Esophagus muscularis mucosa (tissue), 4 donors: ENCODE data around the gene HNRNPF. TPM values are rescaled to one million over a fixed set of nuclear protein-coding genes. Genes with fewer than 3 reads are reported as not detected.

Experiments
- DNase-seq: peaks from one replicate; pipeline ENCODE4 v3.0.0-alpha.2; 2017; ENCODE audit errors: extremely low spot score
- H3K27ac ChIP-seq, 4 donors: fragments of 200-600 bp; sonication (generic); replicated peaks in 1 of 4; 1 replicate in 3 of 4; 2 replicates in 1 of 4; pipeline ENCODE4 v1.5.1; 2016 to 2019; ENCODE audit warnings: mild to moderate bottlenecking in 1 of 4
- H3K27me3 ChIP-seq, 4 donors: fragments of 200-600 bp; sonication (generic); one replicate each; pipeline versions ENCODE4 v1.5.1 to v1.6.0; 2016 to 2019
- H3K36me3 ChIP-seq, 4 donors: fragments of 200-600 bp; sonication (generic); one replicate each; pipeline ENCODE4 v1.5.1; 2016 to 2019
- H3K4me1 ChIP-seq, 4 donors: fragments of 200-600 bp; sonication (generic); one replicate each; pipeline ENCODE4 v1.5.1; 2016 to 2019
- H3K4me3 ChIP-seq, 4 donors: fragments of 200-600 bp; sonication (generic); 1 replicate in 2 of 4; 2 replicates in 2 of 4; pipeline ENCODE4 v1.5.1; 2016 to 2019; ENCODE audit warnings: mild to moderate bottlenecking in 4 of 4, moderate library complexity in 1 of 4
- H3K9me3 ChIP-seq, 4 donors: fragments of 200-600 bp; sonication (generic); 1 replicate in 3 of 4; 2 replicates in 1 of 4; pipeline ENCODE4 v1.5.1; 2016 to 2019
- EP300 ChIP-seq: sonication (generic); formaldehyde crosslinking; IDR thresholded peaks from one replicate; pipeline ENCODE4 v1.6.1; 2017; ENCODE audit warnings: antibody characterized with exemption
- POLR2A ChIP-seq: fragments of 450-650 bp; IDR thresholded peaks from one replicate; pipeline ENCODE4 v1.6.1; 2017; ENCODE audit warnings: antibody characterized with exemption, moderate library complexity, mild to moderate bottlenecking, low read depth
- POLR2AphosphoS5 ChIP-seq, 2 donors: sonication (generic); formaldehyde crosslinking; IDR thresholded peaks; one replicate each; pipeline ENCODE4 v1.6.1; 2017; ENCODE audit warnings: antibody characterized with exemption in 2 of 2
- WGBS: methylation state at CpG from one replicate; pipeline ENCODE4 v1.1.5; 2018; 5-methylcytosine and 5-hydroxymethylcytosine counted together
- intact Hi-C: fragments of 100-400 bp; cut with DNase I; formaldehyde crosslinking; loops from one replicate; pipeline ENCODE4 v1.15.1; 2023
- total RNA-seq, 4 donors: library from RNA; depleted of rRNA; stranded (reverse); fragments of >200 nt; gene quantifications; one replicate each; pipeline versions ENCODE4 v1.1.0 to v1.2.1, GENCODE V29; 2016
- TF ChIP-seq, protein P1 (sequence below), 3 experiments: fragments of 200-600 bp in 2 of 3; fragments of 450-650 bp in 1 of 3; sonication (generic) in 2 of 3; IDR thresholded peaks; one replicate each; pipeline ENCODE4 v1.5.1; 2017 to 2019; ENCODE audit warnings: antibody characterized with exemption in 3 of 3, mild to moderate bottlenecking in 2 of 3, moderate library complexity in 1 of 3

Gene HNRNPF
- total RNA-seq, 4 donors from 2014 or later, result 113 to 243 (median 176) TPM

DNA sequence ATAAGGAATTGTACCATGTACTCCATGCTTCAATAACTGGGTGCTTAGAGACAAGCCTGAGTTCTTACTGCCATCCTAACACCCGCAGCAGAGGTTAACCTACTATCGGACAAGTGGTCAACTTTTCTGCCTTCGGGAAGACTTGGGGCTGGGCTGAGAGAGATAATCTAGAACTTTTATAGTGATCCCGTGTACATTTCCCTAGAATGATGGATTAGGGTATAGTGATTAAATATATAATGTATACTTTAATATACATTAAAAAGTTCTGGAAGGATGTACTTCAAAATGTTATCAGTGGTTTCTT is 12.2 kb upstream of the HNRNPF start:
- Histone ChIP-seq H3K4me3 (peak overlapping the region; percentile 59 to 70 (median 68)), H3K36me3 (no peaks in the 10 kb centered on the region), H3K9me3 (no peaks in the 10 kb centered on the region), H3K4me1 (peaks cover 12 to 23% (median 19%) of the 10 kb centered on the region in 4 donors), H3K27me3 (no peaks in the 10 kb centered on the region), H3K27ac (peak overlapping the region; percentile 92 to 99 (median 98))
- DNase-seq, result no peak
- intact Hi-C loops, result loop anchor here (1.0 kb wide), 1 partner anchor 14 kb away; no protein-coding TSS in a partner anchor
- no peak for TF ChIP-seq EP300
- no peak for TF ChIP-seq POLR2A
- no peak for TF ChIP-seq POLR2AphosphoS5 (IDR thresholded peaks at IDR 0.05)
- TF ChIP-seq, protein P1, sequence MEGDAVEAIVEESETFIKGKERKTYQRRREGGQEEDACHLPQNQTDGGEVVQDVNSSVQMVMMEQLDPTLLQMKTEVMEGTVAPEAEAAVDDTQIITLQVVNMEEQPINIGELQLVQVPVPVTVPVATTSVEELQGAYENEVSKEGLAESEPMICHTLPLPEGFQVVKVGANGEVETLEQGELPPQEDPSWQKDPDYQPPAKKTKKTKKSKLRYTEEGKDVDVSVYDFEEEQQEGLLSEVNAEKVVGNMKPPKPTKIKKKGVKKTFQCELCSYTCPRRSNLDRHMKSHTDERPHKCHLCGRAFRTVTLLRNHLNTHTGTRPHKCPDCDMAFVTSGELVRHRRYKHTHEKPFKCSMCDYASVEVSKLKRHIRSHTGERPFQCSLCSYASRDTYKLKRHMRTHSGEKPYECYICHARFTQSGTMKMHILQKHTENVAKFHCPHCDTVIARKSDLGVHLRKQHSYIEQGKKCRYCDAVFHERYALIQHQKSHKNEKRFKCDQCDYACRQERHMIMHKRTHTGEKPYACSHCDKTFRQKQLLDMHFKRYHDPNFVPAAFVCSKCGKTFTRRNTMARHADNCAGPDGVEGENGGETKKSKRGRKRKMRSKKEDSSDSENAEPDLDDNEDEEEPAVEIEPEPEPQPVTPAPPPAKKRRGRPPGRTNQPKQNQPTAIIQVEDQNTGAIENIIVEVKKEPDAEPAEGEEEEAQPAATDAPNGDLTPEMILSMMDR (IDR thresholded peaks at IDR 0.05), result no peak
- WGBS, result 27% methylated on average over 4 of the region's 4 CpGs

DNA sequence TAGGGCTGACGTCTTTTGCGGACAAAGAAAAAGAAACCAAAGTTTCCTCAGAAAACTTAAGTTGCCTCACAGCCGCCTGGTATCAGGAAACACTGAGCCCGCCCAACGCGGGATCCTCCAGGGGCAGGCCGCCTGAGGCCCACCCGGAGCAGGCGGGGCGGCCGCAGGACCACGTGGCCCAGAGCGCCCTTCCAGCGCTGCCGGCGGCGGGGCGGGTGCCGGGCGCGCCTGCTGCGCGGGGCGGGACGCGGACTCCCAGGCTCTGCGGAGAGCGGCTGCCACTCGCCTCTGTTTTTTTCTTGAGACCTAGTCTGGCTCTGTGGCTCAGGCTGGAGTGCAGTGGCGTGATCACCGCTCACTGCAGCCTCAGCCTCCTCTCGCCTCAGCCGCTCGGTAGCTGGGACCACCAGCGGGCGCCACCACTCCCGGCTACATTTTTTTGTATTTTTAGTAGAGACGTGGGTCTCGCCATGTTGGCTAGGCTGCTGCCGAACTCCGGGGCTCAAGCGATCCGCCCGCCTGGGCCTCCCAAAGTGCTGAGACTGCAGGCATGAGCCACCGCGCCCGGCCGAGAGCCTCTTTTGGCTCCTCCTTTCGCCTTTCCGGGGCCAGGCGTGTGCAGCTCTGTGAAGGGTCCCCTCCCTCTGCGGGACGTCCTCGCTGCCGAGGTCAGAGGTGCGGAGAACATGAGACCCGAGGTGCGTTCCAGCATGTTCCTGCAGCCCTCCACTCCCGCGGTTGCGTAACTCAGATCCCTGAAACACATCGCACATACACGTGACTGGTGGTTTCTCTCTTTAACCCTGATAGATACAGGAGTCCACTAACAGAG is 11.6 kb upstream of the HNRNPF start:
- peaks cover 12 to 23% (median 19%) of the 10 kb centered on the region in 4 donors for H3K4me1 ChIP-seq
- no peaks in the 10 kb centered on the region for H3K9me3 ChIP-seq
- WGBS, result under 1% methylated on average over 32 of the region's 63 CpGs
- peak overlapping the region; percentile 92 to 99 (median 98) for H3K27ac ChIP-seq
- H3K36me3 ChIP-seq, result no peaks in the 10 kb centered on the region
- peak; percentile 96 for DNase-seq
- TF ChIP-seq POLR2A (peak; percentile 73), EP300 (no peak), POLR2AphosphoS5 (IDR thresholded peaks at IDR 0.05) (peak; percentile 79 to 91)
- TF ChIP-seq, protein P1 (IDR thresholded peaks at IDR 0.05), result peak in 1 of 3 experiments; percentile 16
- H3K4me3 ChIP-seq, result peak overlapping the region; percentile 59 to 70 (median 68)
- no peaks in the 10 kb centered on the region for H3K27me3 ChIP-seq
- intact Hi-C loops, result loop anchor here (1.0 kb wide), 1 partner anchor 15 kb away; no protein-coding TSS in a partner anchor

DNA sequence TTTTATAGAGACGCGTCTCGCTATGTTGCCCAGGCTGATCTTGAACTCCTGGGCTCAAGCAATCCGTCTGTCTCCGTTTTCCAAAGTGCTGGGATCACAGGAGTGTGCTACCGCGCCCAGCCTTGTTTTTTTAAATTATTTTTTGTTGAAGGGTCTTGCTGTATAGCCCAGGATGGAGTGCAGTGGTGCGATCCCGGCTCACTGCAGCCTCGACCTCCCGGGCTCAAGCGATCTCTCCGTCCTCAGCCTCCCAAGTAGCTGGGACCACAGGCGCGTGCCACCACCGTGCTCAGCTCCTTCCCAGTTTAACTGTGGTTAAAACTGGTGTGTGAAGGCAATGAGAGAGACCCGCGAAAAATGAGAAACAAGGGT is 11.0 kb upstream of the HNRNPF start:
- Histone ChIP-seq H3K27ac (peak overlapping the region; percentile 92 to 99 (median 98)), H3K36me3 (no peaks in the 10 kb centered on the region), H3K4me1 (peaks cover 12 to 23% (median 19%) of the 10 kb centered on the region in 4 donors), H3K9me3 (no peaks in the 10 kb centered on the region), H3K4me3 (peak overlapping the region; percentile 59 to 70 (median 68)), H3K27me3 (no peaks in the 10 kb centered on the region)
- no peak for DNase-seq
- TF ChIP-seq, protein P1 (IDR thresholded peaks at IDR 0.05), result no peak
- TF ChIP-seq POLR2AphosphoS5 (IDR thresholded peaks at IDR 0.05) (no peak), EP300 (no peak)
- 52% methylated on average over 18 of the region's 18 CpGs for WGBS
- intact Hi-C loops, result no loop called here

- H3K36me3 ChIP-seq, result no peaks in the 10 kb centered on the region
- peaks cover 12 to 23% (median 19%) of the 10 kb centered on the region in 4 donors for H3K4me1 ChIP-seq
- DNase-seq, result no peak
- WGBS, result 85% methylated on average over 14 of the region's 14 CpGs
- TF ChIP-seq, protein P1 (IDR thresholded peaks at IDR 0.05), result no peak
- no peaks in the 10 kb centered on the region for H3K27me3 ChIP-seq
- intact Hi-C loops, result no loop called here
- H3K4me3 ChIP-seq, result no peak overlapping the region
- no peak overlapping the region for H3K27ac ChIP-seq
- H3K9me3 ChIP-seq, result no peaks in the 10 kb centered on the region
Observed at GRCh38 chr10:43417950-43418768, 9.2 kb upstream of the HNRNPF start.
